GM19193 (cell line): Measurements from ENCODE around the gene KTN1.

Experiments
- POLR2A ChIP-seq: IDR thresholded peaks from 4 replicates; pipeline ENCODE4 v1.6.1; 2011; ENCODE audit not compliant: insufficient read depth, insufficient read length; ENCODE audit errors: extremely low read depth

KTN1 gene

DNA sequence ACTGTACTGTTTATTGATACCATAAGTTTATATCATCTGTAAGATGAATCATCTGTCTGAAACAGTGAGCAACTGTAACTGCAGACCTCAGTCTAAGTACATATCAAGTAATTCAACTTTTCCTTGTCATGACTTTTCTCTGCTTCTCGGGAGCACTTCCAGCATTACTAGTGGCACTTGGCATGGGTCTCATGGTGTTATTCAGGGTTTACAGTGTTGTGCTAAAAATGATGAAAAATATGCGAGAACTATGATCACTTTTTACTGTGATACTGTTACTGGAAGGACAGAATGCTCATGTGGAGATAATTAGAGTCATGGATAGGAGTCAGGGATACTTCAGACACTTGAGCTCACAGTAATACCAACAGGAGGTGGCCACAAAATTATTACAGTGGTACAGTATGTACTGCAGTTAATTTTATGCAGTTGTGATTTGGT is 8.3 kb downstream of the KTN1 start:
- no peak for TF ChIP-seq POLR2A

DNA sequence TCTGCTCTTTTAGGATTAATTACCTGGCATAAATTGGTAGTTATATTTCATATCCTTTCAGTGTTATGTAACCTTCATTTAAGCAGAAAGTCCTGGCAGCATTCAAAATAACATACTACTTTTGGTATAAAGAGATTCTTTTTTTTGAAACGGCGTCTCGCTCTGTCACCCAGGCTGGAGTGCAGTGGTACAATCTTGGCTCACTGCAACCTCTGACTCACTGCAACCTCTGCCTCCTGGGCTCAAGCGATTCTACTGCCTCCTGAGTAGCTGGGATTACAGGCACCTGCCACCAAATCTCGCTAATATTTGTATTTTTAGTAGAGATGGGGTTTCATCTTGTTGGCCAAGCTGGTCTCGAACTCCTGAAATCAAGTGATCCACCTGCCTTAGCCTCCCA is 9.2 kb downstream of the KTN1 start:
- no peak for TF ChIP-seq POLR2A

DNA sequence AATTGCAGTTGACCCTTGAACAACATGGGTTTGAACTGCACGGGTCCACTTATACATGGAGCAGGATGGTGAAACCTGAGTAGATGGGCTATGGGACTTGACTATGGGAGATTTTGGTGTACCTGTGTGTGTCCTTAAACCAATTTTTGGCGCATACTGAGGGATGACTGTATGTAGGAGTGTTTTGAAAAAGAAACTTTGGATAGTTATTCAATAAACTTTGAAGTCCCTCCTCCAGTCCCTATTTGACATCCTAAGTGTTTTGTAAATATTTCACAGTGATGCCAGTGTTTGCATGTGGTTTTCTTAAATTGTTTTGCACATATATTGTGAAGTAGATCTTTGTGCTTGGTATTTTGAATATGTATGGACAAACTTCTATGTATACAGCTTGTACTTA is 12.4 kb downstream of the KTN1 start:
- TF ChIP-seq POLR2A: no peak

DNA sequence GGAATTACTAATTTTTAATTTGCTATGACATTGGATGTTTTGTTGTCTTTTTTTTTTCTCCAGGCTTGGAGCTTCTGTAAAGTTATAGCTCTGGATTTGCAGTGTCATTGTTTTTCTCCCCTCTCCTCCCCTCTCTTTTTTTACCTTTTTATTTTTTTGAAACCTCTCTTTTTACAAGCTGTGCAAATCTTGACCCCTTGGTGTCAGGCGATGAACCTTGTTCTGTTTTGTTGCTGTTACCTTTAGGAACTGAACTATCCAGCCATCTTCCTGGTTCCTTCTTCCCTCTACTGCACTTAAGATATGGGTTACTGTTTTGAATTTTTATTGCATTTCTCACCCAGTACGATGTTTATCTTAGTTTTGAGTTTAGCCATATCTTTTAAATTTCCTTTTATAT is 13.7 kb downstream of the KTN1 start:
- TF ChIP-seq POLR2A: no peak

DNA sequence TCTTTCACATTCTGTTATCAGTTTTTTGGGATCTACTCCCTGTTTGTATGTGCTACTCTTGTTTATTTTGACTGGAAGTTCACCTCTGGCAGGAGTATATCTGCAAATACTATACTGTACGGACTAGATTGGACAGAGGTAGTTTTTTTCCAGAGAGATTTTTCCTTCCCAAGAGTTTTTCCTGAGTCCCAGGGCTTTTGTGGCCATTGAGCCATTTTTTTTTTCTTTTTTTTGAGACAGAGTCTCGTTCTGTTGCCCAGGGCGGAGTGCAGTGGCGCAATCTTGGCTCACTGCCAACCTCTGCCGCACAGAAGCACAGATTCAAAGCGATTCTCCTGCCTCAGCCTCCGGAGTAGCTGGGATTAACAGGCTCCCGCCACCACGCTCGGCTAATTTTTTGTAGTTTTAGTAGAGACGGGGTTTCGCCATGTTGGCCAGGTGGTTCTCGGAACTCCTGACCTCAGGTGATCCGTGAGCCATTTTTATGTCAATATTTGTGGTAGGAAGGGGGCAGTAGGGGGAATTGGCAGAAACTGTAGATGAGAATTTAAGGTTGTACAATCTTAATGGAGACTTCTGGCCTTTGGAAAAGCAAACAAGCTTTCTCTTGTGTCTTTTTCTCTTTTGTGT is 19.4 kb downstream of the KTN1 start:
- no peak for TF ChIP-seq POLR2A

DNA sequence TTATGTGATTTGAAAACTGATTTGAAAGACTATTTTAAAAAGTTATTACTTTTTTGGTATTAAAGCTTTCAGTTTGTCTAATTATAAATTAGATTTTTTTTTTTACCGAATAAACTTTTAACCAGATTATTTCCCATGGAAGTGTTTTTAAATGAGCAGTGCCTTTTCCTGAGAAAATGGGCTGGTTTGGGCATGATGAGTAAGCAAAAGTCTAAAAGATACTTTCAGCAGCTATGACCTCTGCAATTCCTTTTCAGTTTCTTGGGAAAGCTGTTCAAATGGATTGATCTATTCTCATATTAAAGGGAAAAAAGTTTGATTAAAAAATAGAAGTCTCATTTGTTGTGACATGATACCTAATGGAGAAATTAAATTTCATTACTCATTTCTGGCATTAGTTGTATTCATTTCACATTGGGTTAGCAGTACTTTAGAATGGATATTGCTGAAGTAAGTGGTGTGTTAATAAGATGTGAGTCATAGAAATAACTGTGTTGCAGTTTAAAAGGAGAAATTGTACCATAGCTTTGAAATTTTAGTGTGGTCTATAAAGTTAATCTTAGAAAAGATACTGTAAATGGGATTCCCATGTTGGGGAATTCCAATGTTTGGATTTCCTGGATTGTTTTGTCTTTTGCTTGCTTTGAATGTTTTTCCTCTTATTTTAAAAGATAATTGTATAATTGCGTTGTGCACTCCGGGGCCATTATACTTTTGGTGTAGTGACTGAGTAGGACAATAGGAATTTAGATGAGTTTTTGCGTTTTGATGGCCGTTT is 21.0 kb downstream of the KTN1 start:
- no peak for TF ChIP-seq POLR2A

DNA sequence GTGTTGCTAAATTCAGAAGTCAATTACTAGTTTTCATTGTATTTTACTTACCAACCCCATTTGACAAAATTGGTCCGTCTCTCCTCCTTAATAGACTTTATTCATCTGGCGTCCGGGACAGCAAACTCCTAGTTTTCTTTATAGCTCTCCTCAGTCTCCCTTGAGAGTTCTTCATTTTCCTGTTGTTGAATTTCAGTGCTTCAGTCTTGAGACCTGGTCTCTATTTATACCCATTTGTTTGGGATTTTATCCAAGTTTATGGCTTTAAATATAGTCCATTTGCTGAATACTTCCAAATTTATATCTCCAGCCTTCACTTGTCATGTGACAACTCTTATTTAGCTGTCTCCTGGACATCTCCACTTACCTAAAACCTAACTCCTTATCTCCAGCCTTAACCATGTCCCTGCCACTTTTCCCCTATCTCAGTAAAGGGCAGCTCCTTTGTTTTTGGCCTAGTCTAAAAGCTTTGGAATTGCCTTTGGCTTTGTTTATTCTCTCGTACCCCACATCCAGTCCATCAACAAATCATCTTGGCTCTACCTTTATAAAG is 23.5 kb downstream of the KTN1 start:
- TF ChIP-seq POLR2A: no peak

DNA sequence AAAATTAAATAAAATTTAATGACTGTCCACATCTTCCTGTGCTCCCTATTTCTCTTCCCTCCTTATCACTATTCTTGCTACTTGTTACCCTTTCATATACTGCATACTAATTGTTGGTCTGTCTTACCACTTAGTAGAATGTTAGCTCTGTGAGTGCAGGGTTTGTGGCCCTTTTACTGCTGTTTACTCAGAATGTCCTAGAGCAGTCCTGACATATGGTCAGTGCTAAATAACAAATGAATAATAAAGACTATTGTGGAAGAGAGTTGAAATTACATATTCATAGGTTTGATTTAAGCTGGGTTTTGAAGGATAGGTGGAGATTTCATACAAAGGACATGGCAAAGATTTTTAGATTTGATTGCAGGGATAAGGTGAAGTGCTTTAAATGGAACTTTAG is 24.5 kb downstream of the KTN1 start:
- TF ChIP-seq POLR2A: no peak

DNA sequence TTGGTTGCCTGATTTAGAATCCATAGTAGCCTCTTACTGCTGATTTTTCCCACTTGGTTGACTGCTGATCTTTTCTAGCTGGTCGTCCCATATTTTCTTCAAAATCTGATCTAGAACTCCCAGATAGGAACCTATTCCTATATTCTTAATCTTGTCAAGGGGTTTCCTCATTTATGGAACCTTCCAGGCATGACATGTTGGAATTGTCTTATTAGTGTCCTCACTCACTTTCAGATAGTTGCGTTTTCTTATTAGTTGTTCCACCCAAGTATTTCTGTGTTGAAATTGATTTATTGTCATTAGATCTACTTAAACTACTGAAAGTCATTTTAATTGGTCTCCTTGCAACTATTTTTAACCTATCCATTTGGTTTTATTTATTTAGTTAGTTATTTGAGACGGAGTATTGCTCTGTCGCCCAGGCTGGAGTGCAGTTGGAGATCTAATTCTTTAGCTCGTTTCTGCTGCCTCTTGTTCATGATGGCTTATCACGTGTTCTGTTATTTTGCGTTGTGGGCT is 25.0 kb downstream of the KTN1 start:
- TF ChIP-seq POLR2A: no peak

DNA sequence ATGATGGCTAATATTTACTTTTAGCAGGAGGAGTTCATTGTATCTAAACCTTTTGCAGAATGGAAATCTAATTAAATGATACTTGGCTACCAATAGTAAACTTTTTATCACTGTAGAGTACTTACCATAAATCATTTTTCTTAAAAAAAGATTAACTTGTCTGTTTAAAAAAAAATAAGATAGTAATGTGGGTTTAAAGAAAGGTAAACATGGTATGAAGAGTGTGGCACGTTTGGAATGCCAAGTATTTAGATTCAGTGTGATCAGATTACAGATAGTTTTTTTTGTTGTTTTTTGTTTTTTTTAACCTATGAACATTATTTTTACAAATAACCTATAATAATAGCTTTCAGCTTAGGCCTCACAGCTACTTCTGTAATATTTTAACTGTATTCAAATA is 25.8 kb downstream of the KTN1 start:
- TF ChIP-seq POLR2A: no peak

DNA sequence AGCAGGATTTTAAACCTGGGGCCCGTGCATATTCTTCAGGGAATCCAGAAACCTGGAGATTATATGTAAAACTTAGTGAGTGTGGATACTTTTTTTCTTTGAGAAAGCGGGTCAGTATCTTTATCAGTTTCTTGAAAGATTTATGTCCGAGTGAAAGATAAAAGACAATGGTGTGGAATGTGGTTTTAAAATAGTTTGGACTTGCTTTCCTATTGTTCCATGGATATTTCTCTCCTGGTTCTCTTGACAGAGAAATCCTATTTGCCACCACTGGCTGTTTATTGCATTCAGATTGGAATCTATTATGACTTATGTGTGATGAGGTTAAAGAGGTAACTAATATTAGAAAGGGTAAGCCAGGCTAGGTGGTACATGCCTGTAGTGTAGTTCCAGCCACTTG is 27.4 kb downstream of the KTN1 start:
- TF ChIP-seq POLR2A: no peak

DNA sequence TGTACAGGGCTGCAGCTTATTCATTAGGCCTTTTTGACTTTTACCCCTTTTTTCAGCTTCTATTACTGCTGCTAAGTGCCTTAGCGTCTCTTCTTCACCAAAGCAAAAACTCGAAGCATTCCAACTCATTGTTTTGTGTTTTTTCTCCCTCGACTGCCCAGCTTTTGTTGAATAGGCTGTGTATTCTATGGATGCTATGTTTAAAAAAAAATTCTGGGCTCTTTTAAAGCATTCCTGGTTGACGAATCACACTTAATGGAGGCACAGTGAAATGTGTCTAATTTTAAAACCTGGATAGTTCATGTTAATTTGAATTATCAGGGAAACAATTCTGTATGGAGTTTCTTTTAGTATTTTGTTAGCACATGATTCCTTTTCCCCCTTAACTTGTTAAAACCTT is 29.7 kb downstream of the KTN1 start:
- TF ChIP-seq POLR2A: no peak

DNA sequence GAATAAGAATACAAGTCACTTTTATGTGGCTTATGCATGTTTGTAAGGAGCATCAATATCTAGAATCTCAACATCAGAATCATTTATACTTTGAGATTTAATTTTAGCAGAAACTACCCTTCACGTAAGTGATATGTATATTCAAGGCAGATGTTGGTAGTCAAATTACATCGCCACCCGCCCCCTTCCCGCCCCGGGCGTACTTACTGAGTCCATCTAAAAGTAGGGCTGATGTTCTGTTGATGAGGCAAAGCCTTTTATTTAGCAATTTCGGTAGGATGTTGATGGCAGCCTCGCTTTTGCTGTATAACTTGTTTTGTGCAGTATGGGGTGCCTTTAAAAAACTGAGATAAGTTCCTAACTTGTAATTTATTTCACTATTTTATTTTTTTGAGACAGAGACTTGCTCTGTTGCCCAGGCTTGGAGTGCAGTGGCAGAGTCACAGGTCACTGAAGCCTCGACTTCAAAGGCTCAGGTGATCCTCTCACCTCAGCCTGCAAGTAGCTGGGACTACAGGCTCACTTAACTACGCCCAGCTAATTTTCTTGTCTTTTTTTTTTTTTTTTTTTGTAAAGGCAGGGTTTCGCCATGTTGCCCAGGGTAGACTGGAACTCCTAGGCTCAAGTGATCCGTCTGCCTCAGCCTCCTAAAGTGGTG is 30.8 kb downstream of the KTN1 start:
- TF ChIP-seq POLR2A: no peak

DNA sequence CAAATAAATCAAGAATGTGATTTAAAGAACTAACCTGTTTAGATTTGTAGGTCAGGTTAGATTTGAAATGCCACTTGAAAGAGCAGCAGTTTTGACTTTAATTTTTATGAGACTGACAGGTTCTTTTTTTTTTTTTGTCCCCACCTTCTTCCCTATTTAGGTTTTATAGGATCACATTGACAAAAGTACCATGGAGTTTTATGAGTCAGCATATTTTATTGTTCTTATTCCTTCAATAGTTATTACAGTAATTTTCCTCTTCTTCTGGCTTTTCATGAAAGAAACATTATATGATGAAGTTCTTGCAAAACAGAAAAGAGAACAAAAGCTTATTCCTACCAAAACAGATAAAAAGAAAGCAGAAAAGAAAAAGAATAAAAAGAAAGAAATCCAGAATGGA is 31.9 kb downstream of the KTN1 start:
- TF ChIP-seq POLR2A: no peak

DNA sequence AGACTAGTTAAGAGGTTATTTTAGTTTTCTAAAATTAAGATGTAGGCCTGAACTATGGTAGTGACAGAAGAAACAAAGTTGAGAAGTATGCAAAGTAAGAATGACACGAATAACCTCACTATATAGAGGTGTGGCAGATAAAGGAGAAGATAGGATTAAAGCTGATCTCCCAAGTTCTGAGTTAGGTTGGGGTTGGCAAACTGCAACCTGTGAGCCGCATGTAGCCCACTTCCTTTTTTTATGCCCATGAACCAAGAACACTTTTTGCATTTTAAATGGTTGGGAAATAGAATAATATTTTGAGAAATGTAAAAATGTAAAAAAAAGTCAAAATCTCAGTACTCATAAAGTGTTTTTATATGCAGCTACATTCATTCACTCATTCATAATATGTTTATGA is 34.3 kb downstream of the KTN1 start:
- TF ChIP-seq POLR2A: no peak
